ENCODE results near the gene C17orf100. TPM values are rescaled to one million over a fixed set of nuclear protein-coding genes. Genes with fewer than 3 reads are reported as not detected.
A peak's percentile ranks its signal among the peaks of the same experiment; 100 is the strongest.

Gene C17orf100
- total and polyA plus RNA-seq, 2 of the 13 experiments (the other 11 are each of a cell fraction or from before 2014, with no cell fraction given): 3.6 to 8.7 TPM

DNA sequence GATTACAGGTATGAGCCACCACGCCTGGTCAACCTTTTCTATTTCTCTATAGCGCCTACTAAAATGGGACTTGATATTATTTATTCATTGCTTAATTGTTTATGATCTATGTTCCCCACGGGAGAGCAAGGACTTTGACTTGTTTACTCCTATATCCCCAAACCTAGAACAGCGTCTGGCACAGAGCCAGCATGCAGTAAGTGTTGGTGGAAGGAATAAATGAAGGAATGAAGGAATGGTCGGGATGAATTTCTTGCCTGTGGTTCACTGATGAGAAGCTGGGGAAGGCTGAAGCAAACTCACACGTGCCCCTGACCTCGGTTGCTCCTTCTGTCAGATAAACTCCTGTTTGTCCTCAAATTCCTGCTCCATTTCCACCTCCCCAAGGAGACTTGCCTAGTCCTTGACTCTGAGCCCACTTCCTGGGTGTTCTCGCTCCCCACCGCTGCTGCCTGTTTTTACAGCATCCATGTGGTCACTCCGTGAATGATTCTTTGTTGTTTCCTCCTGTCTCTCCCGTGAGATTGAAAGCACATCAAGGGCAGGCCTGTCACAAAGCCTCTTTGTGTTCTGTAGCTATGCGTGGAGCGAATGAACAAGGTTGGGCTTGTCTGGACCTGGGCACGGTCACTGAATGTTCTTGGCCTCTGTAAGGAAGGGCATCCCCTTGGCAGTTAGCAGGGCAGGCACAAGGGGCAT, 17.3 kb downstream of the C17orf100 start (continued):
- TF ChIP-seq, protein P1, sequence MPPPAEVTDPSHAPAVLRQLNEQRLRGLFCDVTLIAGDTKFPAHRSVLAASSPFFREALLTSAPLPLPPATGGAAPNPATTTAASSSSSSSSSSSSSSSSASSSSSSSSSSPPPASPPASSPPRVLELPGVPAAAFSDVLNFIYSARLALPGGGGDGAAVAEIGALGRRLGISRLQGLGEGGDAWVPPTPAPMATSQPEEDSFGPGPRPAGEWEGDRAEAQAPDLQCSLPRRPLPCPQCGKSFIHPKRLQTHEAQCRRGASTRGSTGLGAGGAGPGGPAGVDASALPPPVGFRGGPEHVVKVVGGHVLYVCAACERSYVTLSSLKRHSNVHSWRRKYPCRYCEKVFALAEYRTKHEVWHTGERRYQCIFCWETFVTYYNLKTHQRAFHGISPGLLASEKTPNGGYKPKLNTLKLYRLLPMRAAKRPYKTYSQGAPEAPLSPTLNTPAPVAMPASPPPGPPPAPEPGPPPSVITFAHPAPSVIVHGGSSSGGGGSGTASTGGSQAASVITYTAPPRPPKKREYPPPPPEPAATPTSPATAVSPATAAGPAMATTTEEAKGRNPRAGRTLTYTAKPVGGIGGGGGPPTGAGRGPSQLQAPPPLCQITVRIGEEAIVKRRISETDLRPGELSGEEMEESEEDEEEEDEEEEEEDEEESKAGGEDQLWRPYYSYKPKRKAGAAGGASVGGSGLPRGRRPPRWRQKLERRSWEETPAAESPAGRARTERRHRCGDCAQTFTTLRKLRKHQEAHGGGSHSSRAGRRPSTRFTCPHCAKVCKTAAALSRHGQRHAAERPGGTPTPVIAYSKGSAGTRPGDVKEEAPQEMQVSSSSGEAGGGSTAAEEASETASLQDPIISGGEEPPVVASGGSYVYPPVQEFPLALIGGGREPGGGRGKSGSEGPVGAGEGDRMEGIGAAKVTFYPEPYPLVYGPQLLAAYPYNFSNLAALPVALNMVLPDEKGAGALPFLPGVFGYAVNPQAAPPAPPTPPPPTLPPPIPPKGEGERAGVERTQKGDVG (CRISPR knock-in tag; IDR thresholded peaks at IDR 0.05; ENCODE audit: borderline replicate concordance): no peak; the same call in 1 of the 2 replicates
- TF ChIP-seq ZNF510 (CRISPR knock-in tag; IDR thresholded peaks at IDR 0.05; ENCODE audit: low read depth) (no peak), SKI (IDR thresholded peaks at IDR 0.05; ENCODE audit: partially characterized antibody) (no peak), TAF1 (CRISPR knock-in tag; IDR thresholded peaks at IDR 0.05) (no peak), ZNF761 (CRISPR knock-in tag; conservative IDR thresholded peaks at IDR 0.05) (no peak), KDM6A (CRISPR knock-in tag; IDR thresholded peaks at IDR 0.05; ENCODE audit: low read depth) (no peak), KDM1A (CRISPR knock-in tag; IDR thresholded peaks at IDR 0.05) (0 out of 2 replicates have a peak, but pooled peaks have one; percentile 15), HNF4G (IDR thresholded peaks at IDR 0.05; ENCODE audit: borderline replicate concordance, low read depth, low read length) (no peak), HNF4G (CRISPR knock-in tag; IDR thresholded peaks at IDR 0.05; ENCODE audit: borderline replicate concordance, low read depth) (no peak), ZNF530 (CRISPR knock-in tag; IDR thresholded peaks at IDR 0.05; ENCODE audit: low read depth) (no peak), NCOA5 (CRISPR knock-in tag; IDR thresholded peaks at IDR 0.05) (no peak), EED (CRISPR knock-in tag; IDR thresholded peaks at IDR 0.05) (no peak)
- TF ChIP-seq, protein P2, sequence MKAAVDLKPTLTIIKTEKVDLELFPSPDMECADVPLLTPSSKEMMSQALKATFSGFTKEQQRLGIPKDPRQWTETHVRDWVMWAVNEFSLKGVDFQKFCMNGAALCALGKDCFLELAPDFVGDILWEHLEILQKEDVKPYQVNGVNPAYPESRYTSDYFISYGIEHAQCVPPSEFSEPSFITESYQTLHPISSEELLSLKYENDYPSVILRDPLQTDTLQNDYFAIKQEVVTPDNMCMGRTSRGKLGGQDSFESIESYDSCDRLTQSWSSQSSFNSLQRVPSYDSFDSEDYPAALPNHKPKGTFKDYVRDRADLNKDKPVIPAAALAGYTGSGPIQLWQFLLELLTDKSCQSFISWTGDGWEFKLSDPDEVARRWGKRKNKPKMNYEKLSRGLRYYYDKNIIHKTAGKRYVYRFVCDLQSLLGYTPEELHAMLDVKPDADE (CRISPR knock-in tag; IDR thresholded peaks at IDR 0.05): no peak
- TF ChIP-seq, protein P3, sequence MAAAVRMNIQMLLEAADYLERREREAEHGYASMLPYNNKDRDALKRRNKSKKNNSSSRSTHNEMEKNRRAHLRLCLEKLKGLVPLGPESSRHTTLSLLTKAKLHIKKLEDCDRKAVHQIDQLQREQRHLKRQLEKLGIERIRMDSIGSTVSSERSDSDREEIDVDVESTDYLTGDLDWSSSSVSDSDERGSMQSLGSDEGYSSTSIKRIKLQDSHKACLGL (CRISPR knock-in tag; IDR thresholded peaks at IDR 0.05): no peak
- TF ChIP-seq, protein P4, sequence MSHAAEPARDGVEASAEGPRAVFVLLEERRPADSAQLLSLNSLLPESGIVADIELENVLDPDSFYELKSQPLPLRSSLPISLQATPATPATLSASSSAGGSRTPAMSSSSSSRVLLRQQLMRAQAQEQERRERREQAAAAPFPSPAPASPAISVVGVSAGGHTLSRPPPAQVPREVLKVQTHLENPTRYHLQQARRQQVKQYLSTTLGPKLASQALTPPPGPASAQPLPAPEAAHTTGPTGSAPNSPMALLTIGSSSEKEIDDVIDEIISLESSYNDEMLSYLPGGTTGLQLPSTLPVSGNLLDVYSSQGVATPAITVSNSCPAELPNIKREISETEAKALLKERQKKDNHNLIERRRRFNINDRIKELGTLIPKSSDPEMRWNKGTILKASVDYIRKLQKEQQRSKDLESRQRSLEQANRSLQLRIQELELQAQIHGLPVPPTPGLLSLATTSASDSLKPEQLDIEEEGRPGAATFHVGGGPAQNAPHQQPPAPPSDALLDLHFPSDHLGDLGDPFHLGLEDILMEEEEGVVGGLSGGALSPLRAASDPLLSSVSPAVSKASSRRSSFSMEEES (CRISPR knock-in tag; IDR thresholded peaks at IDR 0.05): no peak
- TF ChIP-seq, protein P5, sequence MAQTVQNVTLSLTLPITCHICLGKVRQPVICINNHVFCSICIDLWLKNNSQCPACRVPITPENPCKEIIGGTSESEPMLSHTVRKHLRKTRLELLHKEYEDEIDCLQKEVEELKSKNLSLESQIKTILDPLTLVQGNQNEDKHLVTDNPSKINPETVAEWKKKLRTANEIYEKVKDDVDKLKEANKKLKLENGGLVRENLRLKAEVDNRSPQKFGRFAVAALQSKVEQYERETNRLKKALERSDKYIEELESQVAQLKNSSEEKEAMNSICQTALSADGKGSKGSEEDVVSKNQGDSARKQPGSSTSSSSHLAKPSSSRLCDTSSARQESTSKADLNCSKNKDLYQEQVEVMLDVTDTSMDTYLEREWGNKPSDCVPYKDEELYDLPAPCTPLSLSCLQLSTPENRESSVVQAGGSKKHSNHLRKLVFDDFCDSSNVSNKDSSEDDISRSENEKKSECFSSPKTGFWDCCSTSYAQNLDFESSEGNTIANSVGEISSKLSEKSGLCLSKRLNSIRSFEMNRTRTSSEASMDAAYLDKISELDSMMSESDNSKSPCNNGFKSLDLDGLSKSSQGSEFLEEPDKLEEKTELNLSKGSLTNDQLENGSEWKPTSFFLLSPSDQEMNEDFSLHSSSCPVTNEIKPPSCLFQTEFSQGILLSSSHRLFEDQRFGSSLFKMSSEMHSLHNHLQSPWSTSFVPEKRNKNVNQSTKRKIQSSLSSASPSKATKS (CRISPR knock-in tag; IDR thresholded peaks at IDR 0.05): no peak
- TF ChIP-seq, protein P6, sequence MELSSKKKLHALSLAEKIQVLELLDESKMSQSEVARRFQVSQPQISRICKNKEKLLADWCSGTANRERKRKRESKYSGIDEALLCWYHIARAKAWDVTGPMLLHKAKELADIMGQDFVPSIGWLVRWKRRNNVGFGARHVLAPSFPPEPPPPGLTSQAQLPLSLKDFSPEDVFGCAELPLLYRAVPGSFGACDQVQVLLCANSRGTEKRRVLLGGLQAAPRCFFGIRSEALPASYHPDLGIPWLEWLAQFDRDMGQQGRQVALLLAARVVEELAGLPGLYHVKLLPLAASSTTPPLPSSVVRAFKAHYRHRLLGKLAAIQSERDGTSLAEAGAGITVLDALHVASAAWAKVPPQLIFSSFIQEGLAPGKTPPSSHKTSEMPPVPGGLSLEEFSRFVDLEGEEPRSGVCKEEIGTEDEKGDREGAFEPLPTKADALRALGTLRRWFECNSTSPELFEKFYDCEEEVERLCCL (CRISPR knock-in tag; IDR thresholded peaks at IDR 0.05; ENCODE audit: borderline replicate concordance): no peak
- TF ChIP-seq, protein P7, sequence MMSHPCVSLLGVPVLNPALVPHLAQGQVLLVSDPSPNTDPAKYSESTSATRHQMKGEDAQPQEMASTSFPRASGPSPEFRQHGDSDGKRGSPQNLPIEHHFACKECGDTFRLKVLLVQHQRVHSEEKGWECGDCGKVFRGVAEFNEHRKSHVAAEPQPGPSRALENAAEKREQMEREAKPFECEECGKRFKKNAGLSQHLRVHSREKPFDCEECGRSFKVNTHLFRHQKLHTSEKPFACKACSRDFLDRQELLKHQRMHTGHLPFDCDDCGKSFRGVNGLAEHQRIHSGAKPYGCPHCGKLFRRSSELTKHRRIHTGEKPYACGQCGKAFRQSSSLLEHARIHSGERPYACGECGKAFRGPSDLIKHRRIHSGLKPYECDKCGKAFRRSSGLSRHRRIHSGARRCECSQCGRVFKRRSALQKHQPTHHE (CRISPR knock-in tag; IDR thresholded peaks at IDR 0.05; ENCODE audit: borderline replicate concordance): no peak
